ENCODE data around the gene SCFD2. TPM values are rescaled to one million over a fixed set of nuclear protein-coding genes. Genes with fewer than 3 reads are reported as not detected.

SCFD2 gene
- total and polyA plus RNA-seq, 2 of the 8 experiments (the other 6 are each of a cell fraction or from before 2014, with no cell fraction given): 6.2 to 10.2 TPM

- no peak overlapping the region for H3K27ac ChIP-seq (ENCODE audit: low read depth, low read length)
- POLR2A ChIA-PET (ENCODE audit: partially characterized antibody): no interaction called here
- no peak overlapping the region for H3K4ac ChIP-seq (replicated peaks; ENCODE audit: insufficient read length, low read depth, low read length)
- no peaks in the 10 kb centered on the region for H3K23me2 ChIP-seq (ENCODE audit: low read depth, low read length)
- H3K79me1 ChIP-seq (ENCODE audit: low read depth, low read length): no peaks in the 10 kb centered on the region
- no peak overlapping the region for H3K18ac ChIP-seq (ENCODE audit: extremely low read depth, low read length)
- H3K23ac ChIP-seq (ENCODE audit: insufficient read length): no peak overlapping the region
- H3K4me3 ChIP-seq (ENCODE audit: extremely low read depth in 1 of 4, insufficient read depth in 2 of 4, low read depth in 3 of 4, low read length in 4 of 4): no peak overlapping the region
- no peak for DNase-seq (ENCODE audit: low read depth in 1 of 2, low spot score in 2 of 2)
- H3K4me2 ChIP-seq (ENCODE audit: insufficient read depth in 1 of 2, low read depth in 2 of 2, low read length in 2 of 2): no peak overlapping the region
- no peak overlapping the region for H4K5ac ChIP-seq (ENCODE audit: insufficient read length, low read depth, low read length)
- H4K91ac ChIP-seq (replicated peaks; ENCODE audit: insufficient read length, low read length): no peak overlapping the region
- 93% methylated on average over 2 of the region's 2 CpGs; no CpG with 5 or more reads in 1 of the 2 experiments for WGBS, 2 experiments (ENCODE audit: extremely low coverage in 1 of 2, insufficient coverage in 1 of 2, insufficient read length in 1 of 2, insufficient replicate concordance in 2 of 2, low coverage in 1 of 2, low lambda C conversion rate in 2 of 2, missing lambda C conversion rate in 1 of 2)
- no peaks in the 10 kb centered on the region for H3K79me2 ChIP-seq (ENCODE audit: control insufficient read depth in 1 of 2, insufficient read depth in 2 of 2, low read length in 2 of 2)
- TF ChIP-seq CBX8 (IDR thresholded peaks at IDR 0.05; ENCODE audit: borderline replicate concordance, low read depth, low read length) (no peak), RAD21 (IDR thresholded peaks at IDR 0.05 in 1 of 2, conservative IDR thresholded peaks at IDR 0.05 in 1 of 2; ENCODE audit: low read depth in 2 of 2, low read length in 2 of 2) (no peak), TAF1 (IDR thresholded peaks at IDR 0.05; ENCODE audit: low read depth, low read length) (no peak), POLR2A (IDR thresholded peaks at IDR 0.05; ENCODE audit: control extremely low read depth in 1 of 2, low read depth in 2 of 2, low read length in 2 of 2) (no peak), POLR2AphosphoS5 (IDR thresholded peaks at IDR 0.05; ENCODE audit: low read depth, low read length) (no peak), SIRT6 (IDR thresholded peaks at IDR 0.05; ENCODE audit: low read length) (no peak), RFX5 (IDR thresholded peaks at IDR 0.05; ENCODE audit: borderline replicate concordance, low read depth, low read length) (no peak), SUZ12 (IDR thresholded peaks at IDR 0.05; ENCODE audit: low read length) (no peak)
- TF ChIP-seq, protein P1, sequence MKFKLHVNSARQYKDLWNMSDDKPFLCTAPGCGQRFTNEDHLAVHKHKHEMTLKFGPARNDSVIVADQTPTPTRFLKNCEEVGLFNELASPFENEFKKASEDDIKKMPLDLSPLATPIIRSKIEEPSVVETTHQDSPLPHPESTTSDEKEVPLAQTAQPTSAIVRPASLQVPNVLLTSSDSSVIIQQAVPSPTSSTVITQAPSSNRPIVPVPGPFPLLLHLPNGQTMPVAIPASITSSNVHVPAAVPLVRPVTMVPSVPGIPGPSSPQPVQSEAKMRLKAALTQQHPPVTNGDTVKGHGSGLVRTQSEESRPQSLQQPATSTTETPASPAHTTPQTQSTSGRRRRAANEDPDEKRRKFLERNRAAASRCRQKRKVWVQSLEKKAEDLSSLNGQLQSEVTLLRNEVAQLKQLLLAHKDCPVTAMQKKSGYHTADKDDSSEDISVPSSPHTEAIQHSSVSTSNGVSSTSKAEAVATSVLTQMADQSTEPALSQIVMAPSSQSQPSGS (IDR thresholded peaks at IDR 0.05; ENCODE audit: low read length): no peak
- CTCF ChIA-PET (ENCODE audit: partially characterized antibody): interaction anchor here (0.7 to 0.8 kb wide), 2 partner anchors 89 to 393 kb away, joined by 3 read pairs; no protein-coding TSS in a partner anchor
- H3K56ac ChIP-seq (replicated peaks; ENCODE audit: insufficient read length, low read depth, low read length): no peak overlapping the region
- H3K27me3 ChIP-seq (replicated peaks in 1 of 4; ENCODE audit: control insufficient read depth in 3 of 4, extremely low read depth in 1 of 4, insufficient read depth in 3 of 4, low read length in 3 of 4): no peaks in the 10 kb centered on the region
- H3K36me3 ChIP-seq (ENCODE audit: control insufficient read depth in 2 of 4, insufficient read depth in 4 of 4, low read length in 3 of 4): no peaks in the 10 kb centered on the region
- no peaks in the 10 kb centered on the region for H3K9me3 ChIP-seq (ENCODE audit: insufficient read depth in 2 of 2, low read depth in 1 of 2, low read length in 1 of 2)
- H3K9ac ChIP-seq (replicated peaks in 1 of 4; ENCODE audit: extremely low read depth in 1 of 4, low read depth in 3 of 4, low read length in 3 of 4): no peak overlapping the region
- no peak overlapping the region for H2BK120ac ChIP-seq (replicated peaks; ENCODE audit: low read depth, low read length)
- H2AFZ ChIP-seq (ENCODE audit: low read length): no peak overlapping the region
- H2BK20ac ChIP-seq (ENCODE audit: low read length): no peak overlapping the region
- no peak overlapping the region for H2BK5ac ChIP-seq (ENCODE audit: low read depth, low read length)
- no peak overlapping the region for H2AK5ac ChIP-seq (ENCODE audit: low read depth, low read length)
- no peaks in the 10 kb centered on the region for H3K4me1 ChIP-seq (replicated peaks in 1 of 4; ENCODE audit: control insufficient read depth in 3 of 4, insufficient read depth in 4 of 4, low read length in 3 of 4)
- H3K14ac ChIP-seq (ENCODE audit: insufficient read length): no peak overlapping the region
- no peak overlapping the region for H4K8ac ChIP-seq (ENCODE audit: extremely low read depth, insufficient read depth, low read length)
- no peak for FAIRE-seq
- H4K20me1 ChIP-seq (replicated peaks in 1 of 2; ENCODE audit: control insufficient read depth in 1 of 2, insufficient read depth in 2 of 2, low read length in 2 of 2): no peaks in the 10 kb centered on the region
- no peak overlapping the region for H2BK12ac ChIP-seq (ENCODE audit: low read depth, low read length)
- no peak overlapping the region for H2BK15ac ChIP-seq (ENCODE audit: low read length)
Observed at GRCh38 chr4:53233114-53233795, 132.6 kb downstream of the SCFD2 start.

Data from H1 (cell line).